Activated CD8-positive, alpha-beta T cell treated with anti-CD3 and anti-CD28 coated beads for 36 hours (primary cell): ENCODE measurements around the gene DMKN. TPM values are rescaled to one million over a fixed set of nuclear protein-coding genes. Genes with fewer than 3 reads are reported as not detected.

Source experiments
- ATAC-seq: fragments of 200-7000 bp; cut with Tn5 transposase; one replicate; pipeline ENCODE4 v1.10.0; 2021; ENCODE audit warnings: mild to moderate bottlenecking, moderate library complexity
- CTCF ChIA-PET: fragments of 350-600 bp; sonication (Branson Sonifier 250); formaldehyde crosslinking; loops from one replicate; lab custom pipeline; 2021; ENCODE audit warnings: antibody characterized with exemption; lab: Charles Lee
- POLR2A ChIA-PET: fragments of 350-600 bp; sonication (Branson Sonifier 250); formaldehyde crosslinking; loops from one replicate; lab custom pipeline; 2021; ENCODE audit warnings: antibody characterized with exemption; lab: Charles Lee
- DNase-seq: peaks from one replicate; pipeline ENCODE4 v3.0.0-alpha.2; 2020
- H3K27ac Mint-ChIP-seq: one replicate; pipeline ENCODE4 v1.8.0; 2021; ENCODE audit warnings: mild to moderate bottlenecking, mixed read lengths
- H3K27me3 Mint-ChIP-seq: one replicate; pipeline ENCODE4 v1.8.0; 2021; ENCODE audit warnings: mixed read lengths
- H3K36me3 Mint-ChIP-seq: one replicate; pipeline ENCODE4 v1.8.0; 2021; ENCODE audit warnings: low read depth, mixed read lengths
- H3K4me1 Mint-ChIP-seq: one replicate; pipeline ENCODE4 v1.8.0; 2021; ENCODE audit warnings: low read depth, mixed read lengths
- H3K4me3 Mint-ChIP-seq: one replicate; pipeline ENCODE4 v1.8.0; 2021; ENCODE audit warnings: mild to moderate bottlenecking, moderate library complexity, mixed read lengths
- H3K9me3 Mint-ChIP-seq: one replicate; pipeline ENCODE4 v1.8.0; 2021; ENCODE audit warnings: mixed read lengths
- CTCF ChIP-seq: fragments of 200-600 bp; IDR thresholded peaks from one replicate; pipeline ENCODE4 v1.8.0; 2022; ENCODE audit warnings: antibody characterized with exemption, mild to moderate bottlenecking
- intact Hi-C: fragments of 100-400 bp; cut with micrococcal nuclease; formaldehyde crosslinking; loops from one replicate; pipeline ENCODE4 v1.10.0; 2022
- total RNA-seq, 2 experiments: library from RNA; stranded (reverse); gene quantifications; one replicate each; pipeline ENCODE4 v1.2.3, GENCODE V29; 2021

Gene DMKN
- total RNA-seq, 2 experiments from 2014 or later, result 0.68 to 1.1 TPM

- Mint-ChIP-seq H3K4me3 (peak within 1 kb of the TSS; percentile 91), H3K36me3 (peaks cover 42% of the 10 kb centered on the region), H3K4me1 (peaks cover 44% of the 10 kb centered on the region), H3K9me3 (no peaks in the 10 kb centered on the region), H3K27ac (peak within 1 kb of the TSS; percentile 92), H3K27me3 (no peaks in the 10 kb centered on the region)
- ChIA-PET CTCF (interaction anchor here (1.2 kb wide), 1 partner anchor 36 kb away, joined by 3 read pairs; no protein-coding TSS in a partner anchor), POLR2A (interaction anchor here (2.1 kb wide), 1 partner anchor 11 kb away, joined by 7 read pairs; no protein-coding TSS in a partner anchor)
- TF ChIP-seq CTCF, result no peak
- ATAC-seq, result peak; percentile 79
- DNase-seq, result peak; percentile 92
- intact Hi-C loops, result no loop called here
Observed at GRCh38 chr19:35545001-35545854, 31.8 kb upstream of the DMKN start, which contains the start of gene TMEM147. TSS of gene TMEM147 (plus strand) at chr19:35545626. CDS start at chr19:35545740, 114 bp downstream.

GRCh38 chr19:35544110-35544802 lies 30.8 kb upstream of the DMKN start:
- ATAC-seq (no peak), DNase-seq (no peak)
- Mint-ChIP-seq H3K4me3 (peak overlapping the region; percentile 91), H3K36me3 (peaks cover 41% of the 10 kb centered on the region), H3K27me3 (no peaks in the 10 kb centered on the region), H3K9me3 (no peaks in the 10 kb centered on the region), H3K4me1 (peaks cover 43% of the 10 kb centered on the region), H3K27ac (peak overlapping the region; percentile 90)
- ChIA-PET POLR2A (interaction anchor here (2.1 kb wide), 1 partner anchor 10 kb away, joined by 7 read pairs; no protein-coding TSS in a partner anchor), CTCF (interaction anchor here (0.7 to 1.2 kb wide), 2 partner anchors 35 to 49 kb away, joined by 3 read pairs; no protein-coding TSS in a partner anchor)
- no peak for TF ChIP-seq CTCF
- intact Hi-C loops, result no loop called here

- CTCF ChIA-PET, result interaction anchor here (0.7 to 1.2 kb wide), 2 partner anchors 34 to 48 kb away, joined by 3 read pairs; no protein-coding TSS in a partner anchor
- no peaks in the 10 kb centered on the region for H3K27me3 Mint-ChIP-seq
Observed at GRCh38 chr19:35543280-35544109, 30.0 kb upstream of the DMKN start.

GRCh38 chr19:35542209-35542608 lies 28.8 kb upstream of the DMKN start:
- H3K9me3 Mint-ChIP-seq, result no peaks in the 10 kb centered on the region
- no peak for ATAC-seq
- no peak overlapping the region for H3K27ac Mint-ChIP-seq
- intact Hi-C loops, result no loop called here
- CTCF ChIA-PET, result interaction anchor here (1.2 to 1.9 kb wide), 2 partner anchors 27 to 32 kb away, joined by 3 to 6 read pairs; no protein-coding TSS in a partner anchor
- peaks cover 28% of the 10 kb centered on the region for H3K36me3 Mint-ChIP-seq
- H3K4me3 Mint-ChIP-seq, result no peak overlapping the region
- DNase-seq, result no peak
- peaks cover 28% of the 10 kb centered on the region for H3K4me1 Mint-ChIP-seq
- POLR2A ChIA-PET, result no interaction called here
- H3K27me3 Mint-ChIP-seq, result no peaks in the 10 kb centered on the region
- TF ChIP-seq CTCF, result no peak

More at GRCh38 chr19:35543280-35544109, 30.0 kb upstream of the DMKN start:
- POLR2A ChIA-PET, result interaction anchor here (2.1 kb wide), 1 partner anchor 9 kb away, joined by 7 read pairs; no protein-coding TSS in a partner anchor
- no peak for TF ChIP-seq CTCF
- ATAC-seq, result no peak
- Mint-ChIP-seq H3K36me3 (peaks cover 36% of the 10 kb centered on the region), H3K9me3 (no peaks in the 10 kb centered on the region), H3K4me3 (peak overlapping the region; percentile 91), H3K4me1 (peaks cover 35% of the 10 kb centered on the region), H3K27ac (no peak overlapping the region)
- intact Hi-C loops, result no loop called here
- DNase-seq, result no peak
